Right kidney (tissue), 1 donor: Measurements from ENCODE around the gene NRTN.
"Not testable (repeated sequence)": the region's sequence is repeated elsewhere in the genome, so short reads cannot be mapped to it uniquely, and the experiment has no call there.

Experiments used
- DNase-seq: peaks from one replicate; pipeline ENCODE4 v3.0.0-alpha.2; 2016

NRTN gene

GRCh38 chr19:5837761-5838352 is 33.0 kb downstream of the NRTN start:
- DNase-seq = no peak

DNA sequence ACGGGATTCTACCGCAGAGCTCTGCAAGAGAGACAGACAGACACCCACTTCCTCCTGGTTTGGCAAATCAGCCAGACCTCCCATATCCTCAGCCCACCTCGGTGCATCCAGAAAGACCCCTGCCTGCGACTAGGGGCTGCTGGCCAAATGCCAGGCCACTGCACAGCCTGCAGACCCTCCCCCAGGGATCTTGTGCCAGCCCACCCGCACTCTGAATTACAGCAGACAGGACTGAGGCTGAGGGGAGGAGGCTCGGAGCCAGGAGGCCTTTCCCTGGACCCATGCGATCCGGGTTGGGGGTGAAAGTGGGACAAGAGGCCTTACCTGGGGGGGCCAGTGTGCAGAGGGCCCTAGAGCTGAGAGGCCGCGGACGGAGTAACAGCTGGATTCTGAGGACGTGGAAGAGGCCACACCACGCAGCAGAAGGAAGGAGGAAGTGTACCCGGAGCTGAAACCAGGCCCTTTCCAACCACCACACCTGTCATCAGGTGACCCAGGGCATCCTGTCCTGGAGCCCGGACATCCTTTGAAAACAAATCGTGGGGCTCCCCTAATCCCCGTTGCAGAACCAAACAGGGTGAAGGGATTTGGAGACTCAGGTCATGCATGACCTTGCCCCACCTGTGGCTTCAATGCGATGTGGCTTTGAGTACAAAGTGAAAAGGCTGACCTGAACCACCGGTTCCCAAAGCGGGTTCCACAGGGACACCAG is 33.6 kb downstream of the NRTN start:
- no peak for DNase-seq

DNA sequence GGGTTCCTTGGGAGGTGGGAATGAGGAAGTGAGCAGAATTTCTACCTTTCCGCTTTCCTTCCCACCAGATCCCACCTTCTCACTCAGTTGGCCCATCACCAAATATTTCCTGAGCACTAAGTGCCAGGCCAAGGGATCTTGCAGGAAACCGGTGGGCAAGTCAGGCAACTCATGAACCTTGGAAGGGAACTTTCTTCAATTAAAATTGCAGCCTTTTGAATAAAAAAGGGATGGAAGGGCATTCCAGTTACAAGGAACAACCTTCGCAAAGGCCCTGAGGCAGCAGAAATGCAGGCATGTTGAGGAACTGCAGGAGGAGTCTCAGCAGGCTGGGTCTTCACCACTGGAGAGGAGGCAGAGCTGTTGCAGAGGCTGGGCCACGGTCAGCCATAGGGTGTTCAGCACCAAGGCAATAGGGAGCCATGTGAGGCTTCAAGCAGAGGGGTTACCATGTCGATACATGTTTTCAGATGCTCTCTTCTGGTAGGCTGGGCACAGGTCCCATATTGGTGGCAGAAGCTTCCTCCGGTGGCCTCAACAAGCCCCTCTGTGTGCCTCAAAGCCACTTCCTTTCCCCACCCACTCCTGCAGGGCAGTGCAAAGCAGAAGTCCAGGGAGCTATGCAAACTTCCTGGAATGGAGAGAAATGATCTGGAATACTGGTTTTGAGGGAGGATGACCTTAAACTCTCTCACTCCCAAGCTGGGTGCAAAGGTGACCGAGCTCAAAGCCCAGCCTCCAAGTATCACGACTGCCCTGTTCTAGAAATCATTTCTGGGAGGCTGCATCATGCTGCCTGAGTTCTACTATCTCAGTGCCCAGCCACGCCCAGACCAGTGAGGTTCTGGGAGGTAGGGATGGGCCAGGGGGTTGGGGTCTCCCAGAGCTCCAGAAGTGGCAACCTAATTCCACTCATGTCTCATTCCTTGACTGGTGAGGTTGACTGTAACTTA is 34.5 kb downstream of the NRTN start, which contains the start of gene FUT6:
TSS of gene FUT6 (minus strand) at position 638 of the 953 bp plus-strand sequence. CDS start 7,135 bp downstream, outside the sequence.
- no peak for DNase-seq

DNA sequence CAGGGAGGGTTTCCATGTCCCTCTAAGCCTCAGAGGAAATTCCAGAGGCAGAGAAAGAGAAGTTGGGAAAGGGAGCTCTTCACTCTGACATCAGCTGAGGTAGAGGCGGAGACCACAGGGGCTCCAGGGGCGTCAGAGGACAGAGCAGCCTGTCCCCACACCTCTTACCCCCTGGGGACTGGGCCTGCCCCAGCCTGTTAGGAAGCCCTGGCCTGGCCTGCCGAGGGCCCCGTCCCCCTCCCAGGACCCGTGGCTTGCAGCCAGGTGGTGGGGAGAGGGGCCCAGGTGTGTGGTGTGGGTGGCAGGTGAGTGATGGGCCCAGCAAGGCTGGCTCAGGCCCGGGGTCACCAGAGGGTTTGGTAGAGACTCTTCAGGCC is 36.9 kb downstream of the NRTN start:
- not testable (repeated sequence) for DNase-seq

- DNase-seq = no peak
Observed at GRCh38 chr19:5843295-5843927, 38.5 kb downstream of the NRTN start.

- no peak for DNase-seq
Observed at GRCh38 chr19:5844456-5845433, 39.9 kb downstream of the NRTN start.

DNA sequence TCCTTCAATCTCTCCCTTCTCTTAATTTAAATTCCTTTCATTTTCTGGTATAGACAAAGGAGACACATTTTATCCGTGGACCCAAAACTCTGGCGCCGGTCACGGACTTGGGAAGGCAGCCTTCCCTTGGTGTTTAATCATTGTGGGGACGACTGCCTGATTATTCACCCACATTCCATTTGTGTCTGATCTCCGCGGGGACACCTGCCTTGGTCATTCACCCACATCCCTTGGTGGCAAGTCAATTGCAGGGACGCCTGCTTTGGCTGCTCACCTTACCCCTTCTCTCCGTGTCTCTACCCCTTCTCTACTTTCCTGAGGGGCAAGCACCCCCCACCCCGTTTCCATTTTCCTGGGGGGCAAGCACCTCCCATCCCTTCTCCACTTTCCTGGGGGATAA is 43.0 kb downstream of the NRTN start:
- not testable (repeated sequence) for DNase-seq

- DNase-seq = not testable (repeated sequence)
Observed at GRCh38 chr19:5848621-5849020, 43.8 kb downstream of the NRTN start.

DNA sequence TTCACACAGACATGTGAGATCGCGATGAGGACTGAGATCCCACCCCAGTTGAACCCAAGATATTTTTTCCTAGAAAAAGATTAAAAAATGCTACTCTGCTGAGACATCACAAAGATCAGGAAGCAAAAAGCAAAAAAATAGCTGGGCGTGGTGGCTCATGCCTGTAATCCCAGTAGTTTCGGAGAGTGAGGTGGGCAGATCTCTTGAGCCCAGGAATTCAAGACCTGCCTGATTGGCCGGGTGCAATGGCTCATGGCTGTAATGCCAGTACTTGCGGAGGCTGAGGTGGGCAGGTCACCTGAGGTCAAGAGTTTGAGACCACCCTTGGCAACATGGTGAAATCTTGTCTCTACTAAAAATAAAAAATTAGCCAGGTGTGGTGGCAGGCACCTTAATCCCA is 45.3 kb downstream of the NRTN start:
- no peak for DNase-seq

GRCh38 chr19:5850743-5851293 is 46.0 kb downstream of the NRTN start:
- no peak for DNase-seq

DNA sequence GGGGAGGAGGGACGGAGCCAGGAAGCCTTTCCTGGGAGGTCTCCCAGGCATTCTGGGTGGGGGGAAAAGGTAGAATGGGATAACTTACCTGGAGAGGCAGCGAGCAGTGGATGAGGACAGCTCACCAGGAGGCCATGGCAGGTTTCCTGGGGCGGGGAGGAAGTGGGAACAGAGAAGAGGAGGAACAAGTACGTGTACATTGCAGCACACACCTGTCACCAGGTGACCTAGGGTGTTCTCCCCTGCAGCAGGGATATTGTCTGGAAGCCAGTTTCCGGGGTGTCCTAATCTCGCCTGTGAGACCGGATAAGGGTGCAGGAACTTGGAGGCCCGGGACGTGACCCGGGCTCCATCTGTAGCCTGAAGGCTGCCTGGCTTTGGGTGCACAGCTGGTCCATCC is 46.4 kb downstream of the NRTN start, which contains the start of gene FUT3:
TSS of gene FUT3 (minus strand) at position 148 of the 400 bp plus-strand sequence.
- DNase-seq = no peak

DNA sequence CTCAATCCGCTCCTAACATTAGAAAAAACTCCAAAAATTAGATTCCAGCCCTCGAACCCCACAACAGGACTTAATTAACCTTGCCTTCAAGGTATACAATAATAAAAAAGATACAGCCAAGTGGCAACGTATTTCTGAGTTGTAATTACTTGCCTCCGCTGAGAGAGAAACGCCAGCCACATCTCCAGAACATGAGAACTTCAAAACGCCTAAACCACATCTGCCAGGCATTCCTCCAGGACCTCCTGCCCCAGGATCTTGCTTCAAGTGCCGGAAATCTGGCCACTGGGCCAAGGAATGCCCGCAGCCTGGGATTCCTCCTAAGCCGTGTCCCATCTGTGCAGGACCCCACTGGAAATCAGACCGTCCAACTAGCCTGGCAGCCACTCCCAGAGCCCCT is 49.3 kb downstream of the NRTN start:
- not testable (repeated sequence) for DNase-seq

- not testable (repeated sequence) for DNase-seq
Observed at GRCh38 chr19:5855151-5855550, 50.3 kb downstream of the NRTN start.

DNA sequence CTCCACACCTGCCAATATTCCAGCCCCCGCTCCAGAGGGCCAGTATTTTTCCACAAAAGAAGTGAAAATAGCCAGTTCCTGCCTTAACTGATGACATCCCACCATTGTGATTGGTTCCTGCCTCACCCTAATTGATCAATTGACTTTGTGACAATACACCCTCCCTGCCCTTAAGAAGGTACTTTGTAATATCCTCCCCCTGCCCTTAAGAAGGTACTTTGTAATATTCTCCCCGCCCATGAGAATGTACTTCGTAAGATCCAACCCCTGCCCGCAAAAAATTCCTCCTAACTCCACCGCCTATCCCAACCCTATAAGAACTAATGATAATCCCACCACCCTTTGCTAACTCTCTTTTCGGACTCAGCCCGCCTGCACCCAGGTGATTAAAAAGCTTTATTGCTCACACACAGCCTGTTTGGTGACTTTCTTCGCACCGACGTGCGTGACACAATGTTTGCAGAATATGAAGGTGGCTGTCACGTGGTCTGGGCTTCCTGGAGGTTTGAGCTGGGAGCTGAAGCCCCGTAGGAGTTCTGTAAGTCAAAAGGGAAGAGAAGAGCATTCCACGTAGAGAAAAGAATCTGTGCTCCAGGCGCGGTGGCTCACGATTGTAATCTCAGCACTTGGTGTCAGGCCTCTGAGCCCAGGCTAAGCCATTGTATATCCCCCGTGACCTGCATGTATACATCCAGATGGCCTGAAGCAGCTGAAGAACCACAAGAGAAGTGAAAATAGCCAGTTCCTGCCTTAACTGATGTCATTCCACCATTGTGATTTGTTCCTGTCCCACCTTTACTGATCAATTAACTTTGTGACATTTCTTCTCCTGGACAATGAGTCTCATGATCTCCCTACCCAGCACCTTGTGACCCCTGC is 52.6 kb downstream of the NRTN start:
- no peak for DNase-seq

DNA sequence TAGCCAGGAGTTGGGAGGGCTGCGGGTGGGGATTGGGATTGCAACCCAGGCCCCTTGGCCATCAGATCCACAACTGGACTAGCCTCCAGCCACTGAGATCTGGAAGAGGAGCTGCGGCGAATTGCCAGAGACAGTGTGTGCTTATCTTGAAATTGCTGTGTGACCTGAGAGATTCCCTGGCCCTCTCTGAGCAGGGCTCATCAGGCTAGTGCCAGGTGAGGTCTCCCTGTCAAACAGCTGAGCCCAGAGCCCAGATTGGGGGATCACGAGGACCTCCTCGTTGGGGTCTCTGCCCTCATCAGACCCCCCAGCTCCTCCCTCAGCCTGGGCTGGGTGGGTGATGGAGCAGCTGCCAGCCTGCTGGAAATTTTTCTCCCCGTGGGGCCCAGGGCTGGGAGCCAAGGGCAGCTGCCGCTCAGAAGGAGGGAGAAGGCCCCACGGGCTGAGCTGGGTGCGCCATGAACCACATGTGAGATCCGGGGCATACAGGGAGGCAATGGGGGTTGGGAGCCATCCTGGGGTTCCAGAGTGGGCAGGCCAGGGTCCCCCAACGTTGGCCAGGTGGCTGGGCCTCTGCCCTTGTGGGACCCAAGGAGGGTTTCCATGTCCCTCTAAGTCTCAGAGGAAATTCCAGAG is 58.3 kb downstream of the NRTN start:
- no peak for DNase-seq

DNA sequence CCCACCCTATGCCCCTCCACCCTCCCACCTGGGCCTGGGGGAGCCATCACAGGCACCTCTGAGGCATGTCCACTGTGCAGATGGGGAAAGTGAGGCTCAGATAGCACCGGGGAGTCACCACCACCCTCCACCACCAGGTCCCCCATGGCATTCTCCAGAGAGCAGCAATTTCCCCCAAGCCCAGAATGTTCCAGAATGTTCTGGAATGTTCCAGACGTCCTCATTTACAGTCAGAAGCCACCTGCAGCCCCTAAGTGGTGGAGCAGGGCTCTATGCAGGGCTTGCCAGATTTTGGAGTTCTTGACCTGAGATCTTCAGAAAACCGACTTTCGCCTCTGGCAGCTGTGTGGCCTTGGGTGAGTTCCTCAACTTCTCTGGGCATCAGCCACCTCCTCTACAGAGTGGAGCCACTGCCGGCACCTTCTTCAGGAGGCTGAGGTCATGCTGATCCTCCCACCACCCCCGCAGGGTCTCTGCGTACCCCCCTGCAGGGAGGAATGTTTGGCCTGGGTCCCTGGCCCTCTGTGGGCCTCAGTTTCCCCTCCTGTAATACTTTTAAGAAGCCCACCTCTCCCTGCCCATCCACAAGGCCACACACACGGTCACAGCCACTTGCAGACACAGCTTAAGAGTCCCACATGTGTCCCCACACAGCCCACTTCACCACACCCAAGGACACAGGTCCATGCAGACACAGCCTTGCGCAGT is 59.3 kb downstream of the NRTN start:
- DNase-seq = no peak

DNA sequence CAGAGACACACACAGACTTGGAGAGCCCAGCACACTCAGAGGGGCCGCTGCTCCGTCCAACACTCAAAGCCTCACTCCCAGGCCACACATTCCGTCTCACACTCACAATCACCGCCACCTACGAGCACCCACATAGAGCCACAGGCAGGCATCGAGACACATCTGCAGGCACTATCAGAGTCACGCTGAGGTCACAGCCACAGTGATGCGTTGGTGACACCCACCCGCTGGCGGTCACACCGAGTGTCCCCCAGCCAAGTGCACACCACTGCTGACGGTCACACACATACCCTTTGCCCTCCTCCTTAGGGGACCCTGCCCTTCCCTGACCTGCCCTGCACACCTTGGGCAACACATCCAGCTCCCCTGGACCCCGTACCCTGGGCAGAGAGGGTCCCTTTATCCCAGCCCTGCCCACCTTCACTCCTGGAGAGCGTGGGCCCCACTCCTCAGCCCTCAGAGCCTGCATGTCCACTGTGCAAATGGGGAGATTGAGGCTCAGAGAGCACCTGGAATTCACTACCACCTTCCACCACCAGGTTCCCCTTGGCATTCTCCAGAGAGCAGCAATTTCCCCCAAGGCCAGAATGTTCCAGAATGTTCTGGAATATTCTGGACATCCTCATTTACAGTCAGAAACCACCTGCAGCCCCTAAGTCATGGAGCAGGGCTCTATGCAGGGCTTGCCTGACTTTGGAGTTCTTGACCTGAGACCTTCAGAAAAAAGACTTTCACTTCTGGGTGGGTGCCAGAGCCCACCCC is 60.0 kb downstream of the NRTN start:
- no peak for DNase-seq

- no peak for DNase-seq
Observed at GRCh38 chr19:5865772-5866171, 60.9 kb downstream of the NRTN start.
